Right cardiac atrium (tissue), 5 donors: ENCODE data around the gene GRIK4. TPM values are rescaled to one million over a fixed set of nuclear protein-coding genes. Genes with fewer than 3 reads are reported as not detected.
A peak's percentile ranks its signal among the peaks of the same experiment; 100 is the strongest.

Experiments used
- ATAC-seq, 2 donors: fragments of 200-7000 bp; cut with Tn5 transposase; one replicate each; pipeline versions ENCODE4 v1.8.0 to v1.9.1; 2020; ENCODE audit warnings: moderate library complexity in 2 of 2, mild to moderate bottlenecking in 1 of 2
- DNase-seq, 3 donors: peaks; one replicate each; pipeline ENCODE4 v3.0.0-alpha.2; 2020
- H3K27ac ChIP-seq: one replicate; pipeline ENCODE4 v1.5.1; 2013; ENCODE audit warnings: mild to moderate bottlenecking, low read length, control low read depth, moderate library complexity
- H3K27me3 ChIP-seq: one replicate; pipeline ENCODE4 v1.6.1; 2013; ENCODE audit not compliant: control insufficient read depth, insufficient read depth
- H3K4me1 ChIP-seq: one replicate; pipeline ENCODE4 v1.6.1; 2013; ENCODE audit warnings: low read length; ENCODE audit not compliant: control insufficient read depth, insufficient read depth
- H3K4me3 ChIP-seq: one replicate; pipeline ENCODE4 v1.5.1; 2013; ENCODE audit warnings: low read length, control low read depth
- H3K9me3 ChIP-seq: one replicate; pipeline ENCODE4 v1.6.1; 2013; ENCODE audit warnings: low read length; ENCODE audit not compliant: control insufficient read depth
- WGBS: extraction: QIAGEN DNeasy Blood & Tissue Kit; methylation state at CpG from one replicate; pipeline ENCODE4 v1.1.7; 2013; 5-methylcytosine and 5-hydroxymethylcytosine counted together
- intact Hi-C, 4 donors: fragments of 100-400 bp; cut with DNase I; formaldehyde crosslinking; loops; one replicate each; pipeline versions ENCODE4 v1.11.0 to v1.14.0; 2022 to 2023
- polyA plus RNA-seq: library from polyadenylated mRNA; stranded (reverse); fragments of 200-250 nt; gene quantifications from one replicate; pipeline ENCODE4 v1.2.3, GENCODE V29; 2013
- total RNA-seq, 4 donors: library from RNA; stranded (reverse); fragmentation: NEBNext Ultra II Directional; extraction: Animal tissue kit (Norgen Biotek cat#: 25700); gene quantifications; one replicate each; pipeline ENCODE4 v1.2.1, GENCODE V29; 2021
- donor health status: healthy with polysubstance abuse.
- donor health status: DM: no; HTN: yes; CAD: no.
- donor health status: DM: no; HTN: no; CAD: no.
- donor health status: DM: no; HTN: yes; CAD: no; lungs with severe emphysema.
- donor health status: DM: yes; HTN: yes; CAD: no.

Gene GRIK4
- total and polyA plus RNA-seq, 5 donors = 0.32 to 3.4 (median 0.80) TPM; not detected in 1

GRCh38 chr11:120517801-120518291 is 6.3 kb downstream of the GRIK4 start:
- no peaks in the 10 kb centered on the region for H3K4me1 ChIP-seq
- H3K9me3 ChIP-seq = no peaks in the 10 kb centered on the region
- intact Hi-C loops = loop anchor here in 3 of 4 donors (10.0 kb wide), 4 partner anchors 47 to 677 kb away; no protein-coding TSS in a partner anchor
- no peaks in the 10 kb centered on the region for H3K27me3 ChIP-seq
- no peak overlapping the region for H3K4me3 ChIP-seq
- WGBS = 77% methylated on average over 7 of the region's 7 CpGs
- H3K27ac ChIP-seq = no peak overlapping the region
- DNase-seq (no peak), ATAC-seq (no peak)

- Histone ChIP-seq H3K4me3 (no peak overlapping the region), H3K27ac (no peak overlapping the region), H3K27me3 (no peaks in the 10 kb centered on the region), H3K9me3 (no peaks in the 10 kb centered on the region), H3K4me1 (no peaks in the 10 kb centered on the region)
- 93% methylated on average over 7 of the region's 7 CpGs for WGBS
- intact Hi-C loops = loop anchor here in 3 of 4 donors (10.0 kb wide), 4 partner anchors 46 to 676 kb away; no protein-coding TSS in a partner anchor
- DNase-seq = no peak
- ATAC-seq = no peak
Observed at GRCh38 chr11:120518356-120518755, 6.8 kb downstream of the GRIK4 start.

GRCh38 chr11:120519474-120519873 is 7.9 kb downstream of the GRIK4 start:
- 92% methylated on average over 3 of the region's 3 CpGs for WGBS
- no peak for ATAC-seq
- Histone ChIP-seq H3K4me3 (no peak overlapping the region), H3K9me3 (no peaks in the 10 kb centered on the region), H3K27ac (no peak overlapping the region), H3K27me3 (no peaks in the 10 kb centered on the region), H3K4me1 (no peaks in the 10 kb centered on the region)
- intact Hi-C loops = loop anchor here in 3 of 4 donors (10.0 kb wide), 4 partner anchors 45 to 675 kb away; no protein-coding TSS in a partner anchor
- no peak for DNase-seq

- Histone ChIP-seq H3K9me3 (no peaks in the 10 kb centered on the region), H3K27me3 (no peaks in the 10 kb centered on the region), H3K27ac (no peak overlapping the region), H3K4me3 (no peak overlapping the region), H3K4me1 (no peaks in the 10 kb centered on the region)
- intact Hi-C loops = no loop called here
- 90% methylated on average over 16 of the region's 16 CpGs for WGBS
- ATAC-seq (no peak), DNase-seq (no peak)
Observed at GRCh38 chr11:120520091-120520822, 8.7 kb downstream of the GRIK4 start.

GRCh38 chr11:120521176-120521575 is 9.6 kb downstream of the GRIK4 start:
- Histone ChIP-seq H3K27ac (no peak overlapping the region), H3K9me3 (no peaks in the 10 kb centered on the region), H3K4me3 (no peak overlapping the region), H3K4me1 (no peaks in the 10 kb centered on the region), H3K27me3 (no peaks in the 10 kb centered on the region)
- DNase-seq (no peak), ATAC-seq (no peak)
- WGBS = 94% methylated on average over 7 of the region's 7 CpGs
- intact Hi-C loops = no loop called here

DNA sequence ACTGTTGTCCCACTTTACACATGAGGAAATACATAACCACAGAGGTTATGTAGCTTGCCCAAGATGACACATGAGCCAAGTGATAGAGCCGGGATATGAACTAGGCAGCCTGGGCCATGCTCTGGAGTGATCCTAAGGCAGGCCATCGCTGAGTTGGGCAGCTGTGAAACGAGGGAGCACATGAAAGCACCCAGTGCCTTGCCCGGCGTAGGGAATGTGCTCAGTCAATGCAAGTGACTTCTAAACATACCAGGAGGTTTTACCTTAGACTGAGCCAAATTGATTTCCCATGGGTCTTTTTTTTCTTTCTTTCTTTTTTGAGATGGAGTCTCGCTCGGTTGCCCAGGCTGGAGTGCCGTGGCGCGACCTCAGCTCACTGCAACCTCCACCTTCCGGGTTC is 10.5 kb downstream of the GRIK4 start:
- H3K4me1 ChIP-seq = no peaks in the 10 kb centered on the region
- no peaks in the 10 kb centered on the region for H3K9me3 ChIP-seq
- H3K27ac ChIP-seq = no peak overlapping the region
- 95% methylated on average over 11 of the region's 11 CpGs for WGBS
- ATAC-seq = no peak
- no peaks in the 10 kb centered on the region for H3K27me3 ChIP-seq
- H3K4me3 ChIP-seq = no peak overlapping the region
- peak in 1 of 3 donors; percentile 12 for DNase-seq
- intact Hi-C loops = no loop called here

DNA sequence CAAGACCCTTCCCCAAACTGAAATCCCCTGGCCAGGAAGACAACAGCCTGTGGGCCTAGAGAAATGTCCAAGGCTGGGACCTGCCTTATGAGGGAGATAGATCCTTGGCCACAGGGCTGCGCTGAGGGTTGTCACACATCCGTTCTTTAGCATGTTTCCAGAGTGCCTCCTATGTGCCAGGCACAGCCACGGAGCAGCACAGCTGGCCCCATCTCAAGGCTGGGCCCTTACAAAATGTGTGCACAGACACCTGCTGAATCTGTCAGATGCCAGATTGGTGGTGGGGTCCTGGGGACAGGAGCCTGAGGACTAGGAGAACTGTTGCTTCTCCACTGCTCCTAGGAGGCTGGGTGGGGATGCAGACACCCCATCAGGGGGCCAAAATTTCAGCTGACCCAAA is 11.2 kb downstream of the GRIK4 start:
- ATAC-seq (no peak), DNase-seq (peak in 1 of 3 donors; percentile 21)
- 83% methylated on average over 3 of the region's 3 CpGs for WGBS
- Histone ChIP-seq H3K4me3 (no peak overlapping the region), H3K4me1 (no peaks in the 10 kb centered on the region), H3K27me3 (no peaks in the 10 kb centered on the region), H3K27ac (no peak overlapping the region), H3K9me3 (no peaks in the 10 kb centered on the region)
- intact Hi-C loops = no loop called here

GRCh38 chr11:120523196-120523595 is 11.6 kb downstream of the GRIK4 start:
- DNase-seq (peak in 1 of 3 donors; percentile 22), ATAC-seq (no peak)
- WGBS = 59% methylated on average over 12 of the region's 12 CpGs
- Histone ChIP-seq H3K27me3 (no peaks in the 10 kb centered on the region), H3K9me3 (no peaks in the 10 kb centered on the region), H3K27ac (no peak overlapping the region), H3K4me3 (no peak overlapping the region), H3K4me1 (no peaks in the 10 kb centered on the region)
- intact Hi-C loops = no loop called here

- Histone ChIP-seq H3K27me3 (no peaks in the 10 kb centered on the region), H3K4me1 (no peaks in the 10 kb centered on the region), H3K9me3 (no peaks in the 10 kb centered on the region), H3K4me3 (no peak overlapping the region), H3K27ac (no peak overlapping the region)
- DNase-seq (no peak), ATAC-seq (no peak)
- intact Hi-C loops = no loop called here
- WGBS = 94% methylated on average over 9 of the region's 9 CpGs
Observed at GRCh38 chr11:120524536-120525085, 13.1 kb downstream of the GRIK4 start.

DNA sequence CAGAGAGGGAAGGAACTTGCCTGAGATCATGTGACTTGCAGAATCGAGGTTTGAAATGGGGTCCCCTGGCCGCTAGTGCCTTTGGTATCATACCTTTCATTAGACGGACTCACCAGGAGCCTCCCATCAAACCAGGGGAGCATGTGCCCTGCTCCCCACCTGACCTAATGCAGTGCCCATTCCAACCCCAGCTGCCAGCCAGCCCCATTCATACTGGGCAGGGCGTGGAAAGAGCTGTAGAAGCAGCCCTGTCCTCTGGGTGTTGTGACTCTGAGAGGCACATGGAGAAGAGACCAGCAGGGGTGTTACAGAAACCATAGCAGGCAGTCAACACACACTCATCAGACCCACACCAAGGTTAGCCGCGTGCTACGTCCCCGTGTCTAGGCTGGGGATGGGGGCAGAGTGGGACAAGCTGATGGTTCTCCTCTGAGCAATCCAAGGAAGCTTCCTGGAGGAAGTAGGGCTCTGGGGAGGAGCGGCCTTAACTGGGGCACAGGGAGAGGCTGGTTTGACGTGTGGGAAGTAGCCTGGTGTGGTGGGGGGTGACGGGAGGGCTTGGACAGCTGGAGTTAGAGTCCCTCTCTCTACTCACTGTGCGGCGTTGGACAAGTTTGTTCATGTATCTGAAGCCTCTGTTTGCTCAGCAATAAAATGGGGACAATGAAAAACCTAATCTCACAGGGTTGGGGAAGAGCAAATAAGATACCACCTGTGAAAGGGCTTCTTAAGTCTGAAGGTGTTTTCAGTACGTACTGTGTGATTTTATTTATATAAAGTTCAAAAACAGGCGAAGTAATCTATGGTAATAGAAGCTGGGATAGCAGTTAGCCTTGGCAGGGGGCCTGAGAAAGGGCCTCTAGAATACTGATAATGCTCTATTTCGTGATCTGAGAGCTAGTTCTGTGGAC is 14.0 kb downstream of the GRIK4 start:
- H3K4me3 ChIP-seq = no peak overlapping the region
- DNase-seq = peak in 1 of 3 donors; percentile 15
- H3K27ac ChIP-seq = no peak overlapping the region
- no peaks in the 10 kb centered on the region for H3K4me1 ChIP-seq
- no peak for ATAC-seq
- WGBS = 78% methylated on average over 16 of the region's 16 CpGs
- H3K27me3 ChIP-seq = no peaks in the 10 kb centered on the region
- intact Hi-C loops = no loop called here
- no peaks in the 10 kb centered on the region for H3K9me3 ChIP-seq

DNA sequence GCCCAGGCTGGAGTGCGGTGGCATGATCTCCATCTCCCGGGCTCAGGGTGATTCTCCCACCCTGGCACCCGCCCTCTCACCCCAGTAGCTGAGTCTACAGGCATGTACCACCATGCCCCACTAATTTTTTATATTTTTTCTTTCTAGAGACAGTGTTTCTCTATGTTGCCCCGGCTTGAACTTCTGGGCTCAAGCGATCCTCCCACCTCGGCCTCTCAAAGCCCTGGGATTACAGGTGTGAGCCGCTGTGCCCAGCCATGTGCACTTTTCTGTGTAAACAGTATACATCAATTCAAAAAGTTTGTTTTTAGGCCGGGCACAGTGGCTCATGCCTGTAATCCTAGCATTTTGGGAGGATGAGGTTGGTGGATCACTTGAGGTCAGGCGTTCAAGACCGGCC is 14.7 kb downstream of the GRIK4 start:
- H3K27me3 ChIP-seq = no peaks in the 10 kb centered on the region
- no peak overlapping the region for H3K4me3 ChIP-seq
- WGBS = 91% methylated on average over 10 of the region's 10 CpGs
- intact Hi-C loops = no loop called here
- no peaks in the 10 kb centered on the region for H3K9me3 ChIP-seq
- H3K4me1 ChIP-seq = no peaks in the 10 kb centered on the region
- ATAC-seq (no peak), DNase-seq (no peak)
- no peak overlapping the region for H3K27ac ChIP-seq
